Central memory CD8-positive, alpha-beta T cell (primary cell): ENCODE results near the gene ADCY2.

Source experiments
- ATAC-seq: fragments of 150-1000 bp; cut with Tn5 transposase; replicated peaks from 2 replicates; pipeline ENCODE4 v1.10.0; 2022; ENCODE audit warnings: mild to moderate bottlenecking, moderate FRiP score, moderate number of reproducible peaks; ENCODE audit not compliant: poor library complexity, severe bottlenecking; ENCODE audit errors: extremely low read depth
- DNase-seq, 2 donors: peaks; one replicate each; pipeline ENCODE4 v3.0.0; 2021; ENCODE audit warnings: low spot score in 2 of 2
- H3K27ac Mint-ChIP-seq: one replicate; pipeline ENCODE4 v1.8.0; 2022; ENCODE audit warnings: low read depth, mild to moderate bottlenecking, moderate library complexity, mixed read lengths
- H3K27me3 Mint-ChIP-seq: one replicate; pipeline ENCODE4 v1.8.0; 2022; ENCODE audit warnings: mixed read lengths
- H3K36me3 Mint-ChIP-seq: one replicate; pipeline ENCODE4 v1.8.0; 2022; ENCODE audit warnings: mild to moderate bottlenecking, moderate library complexity, mixed read lengths; ENCODE audit not compliant: insufficient read depth
- H3K4me1 Mint-ChIP-seq: one replicate; pipeline ENCODE4 v1.8.0; 2022; ENCODE audit warnings: mixed read lengths
- H3K4me3 Mint-ChIP-seq: one replicate; pipeline ENCODE4 v1.8.0; 2022; ENCODE audit warnings: mild to moderate bottlenecking, moderate library complexity, mixed read lengths
- H3K9me3 Mint-ChIP-seq: one replicate; pipeline ENCODE4 v1.8.0; 2022; ENCODE audit warnings: mixed read lengths

ADCY2 gene

DNA sequence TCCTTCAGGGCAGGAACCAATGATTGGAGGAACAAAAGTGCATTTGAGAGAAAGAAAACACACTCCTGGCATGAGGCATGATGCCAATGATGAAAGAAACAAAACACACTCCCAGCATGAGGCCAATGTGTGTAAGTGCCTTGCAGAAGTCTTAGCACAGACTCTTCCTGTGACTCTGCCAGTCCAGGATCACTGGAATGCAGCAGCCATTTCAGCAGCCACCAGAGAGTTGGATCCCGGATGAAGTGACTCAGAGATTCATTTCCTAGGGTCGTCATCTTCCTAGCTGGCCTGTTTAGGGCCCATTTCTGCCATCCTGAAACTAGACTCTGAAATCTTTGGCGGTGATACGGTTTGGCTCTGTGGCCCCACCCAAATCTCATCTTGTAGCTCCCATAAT lies 242.5 kb downstream of the ADCY2 start:
- Mint-ChIP-seq H3K27ac (no peak overlapping the region), H3K4me1 (no peaks in the 10 kb centered on the region), H3K9me3 (peaks cover 15% of the 10 kb centered on the region), H3K4me3 (no peak overlapping the region), H3K36me3 (no peaks in the 10 kb centered on the region), H3K27me3 (no peaks in the 10 kb centered on the region)
- ATAC-seq, result no peak
- no peak for DNase-seq

DNA sequence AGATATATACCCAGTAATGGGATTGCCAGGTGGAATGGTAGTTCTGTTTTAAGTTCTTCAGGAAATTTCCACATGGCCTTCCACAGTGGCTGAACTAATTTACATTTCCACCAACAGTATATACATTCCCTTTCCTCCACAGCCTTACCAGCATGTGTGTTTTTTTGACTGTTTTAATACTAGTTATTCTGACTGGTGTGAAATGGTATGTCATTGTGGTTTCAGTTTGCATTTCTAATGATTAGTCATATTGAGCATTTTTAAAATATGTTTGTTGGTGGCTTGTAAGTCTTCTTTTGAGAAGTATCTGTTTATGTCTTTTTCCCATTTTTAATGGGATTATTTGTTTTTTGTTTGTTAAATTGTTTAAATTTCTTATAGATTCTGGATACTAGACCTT lies 246.1 kb downstream of the ADCY2 start:
- Mint-ChIP-seq H3K27me3 (no peaks in the 10 kb centered on the region), H3K36me3 (no peaks in the 10 kb centered on the region), H3K4me3 (no peak overlapping the region), H3K9me3 (peaks cover 16% of the 10 kb centered on the region), H3K27ac (no peak overlapping the region), H3K4me1 (no peaks in the 10 kb centered on the region)
- ATAC-seq, result no peak
- no peak for DNase-seq

DNA sequence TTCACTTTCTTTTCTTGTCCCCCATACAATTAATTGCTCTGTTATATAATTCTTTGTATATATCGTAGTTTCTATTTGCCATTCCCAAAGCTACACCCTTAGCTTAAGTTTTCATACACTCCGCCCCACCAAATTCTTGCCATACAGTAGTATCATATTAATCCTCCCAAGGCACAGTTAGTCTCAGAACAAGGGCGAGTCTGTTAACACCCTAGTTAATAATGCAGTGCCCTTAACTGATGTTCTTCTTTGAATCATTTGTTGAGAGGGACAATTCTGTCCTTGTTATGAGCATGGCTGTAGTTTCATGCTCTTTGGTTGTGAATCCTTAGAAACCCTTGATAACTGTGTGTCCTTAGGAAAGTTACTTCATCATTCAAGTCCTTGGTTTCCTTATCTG lies 248.8 kb downstream of the ADCY2 start:
- DNase-seq (no peak), ATAC-seq (no peak)
- no peak overlapping the region for H3K27ac Mint-ChIP-seq
- no peaks in the 10 kb centered on the region for H3K27me3 Mint-ChIP-seq
- H3K4me1 Mint-ChIP-seq, result no peaks in the 10 kb centered on the region
- H3K36me3 Mint-ChIP-seq, result no peaks in the 10 kb centered on the region
- no peak overlapping the region for H3K4me3 Mint-ChIP-seq
- peaks cover 13% of the 10 kb centered on the region for H3K9me3 Mint-ChIP-seq

DNA sequence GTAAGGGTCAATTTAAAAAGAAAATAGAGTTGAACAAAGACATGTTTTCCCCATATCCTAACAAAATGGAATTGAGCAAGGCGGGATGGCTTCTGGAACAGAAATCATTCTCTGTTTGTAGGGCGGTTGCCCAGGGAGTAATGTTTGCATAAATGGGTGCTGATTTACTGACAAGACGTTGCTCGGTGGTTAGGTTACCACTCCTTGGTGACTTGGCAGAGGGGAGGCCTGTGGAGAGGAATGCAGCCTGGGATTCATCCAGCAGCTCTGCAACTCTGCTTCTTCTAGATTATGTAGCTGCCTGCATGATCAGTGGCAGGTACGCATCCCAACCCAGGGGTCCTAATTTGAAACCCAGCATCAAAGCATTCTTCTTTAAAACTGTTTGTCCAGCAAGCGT lies 254.8 kb downstream of the ADCY2 start:
- Mint-ChIP-seq H3K27me3 (no peaks in the 10 kb centered on the region), H3K36me3 (no peaks in the 10 kb centered on the region), H3K4me3 (no peak overlapping the region), H3K4me1 (no peaks in the 10 kb centered on the region), H3K9me3 (peaks cover 12% of the 10 kb centered on the region), H3K27ac (no peak overlapping the region)
- ATAC-seq (no peak), DNase-seq (no peak)

DNA sequence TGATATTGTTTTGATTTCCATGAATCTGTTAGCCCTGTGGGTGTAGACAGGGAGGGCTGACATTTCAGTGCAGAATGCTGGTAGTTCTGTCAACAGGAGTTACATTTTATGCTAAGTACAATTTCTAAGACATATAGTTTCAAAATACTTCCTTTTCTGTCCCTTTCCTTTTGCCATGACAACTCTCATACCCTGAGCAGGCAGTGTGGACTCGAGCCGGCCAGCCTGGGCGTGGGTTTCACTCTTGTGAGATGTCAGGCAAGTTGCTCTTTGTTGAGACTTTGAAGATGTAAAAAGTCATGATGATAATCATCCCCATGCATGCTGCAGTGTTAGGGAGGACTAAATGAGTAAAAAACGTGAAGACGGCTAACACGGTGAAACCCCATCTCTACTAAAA lies 257.1 kb downstream of the ADCY2 start:
- Mint-ChIP-seq H3K4me3 (no peak overlapping the region), H3K4me1 (no peaks in the 10 kb centered on the region), H3K36me3 (no peaks in the 10 kb centered on the region), H3K9me3 (peaks cover 12% of the 10 kb centered on the region), H3K27ac (no peak overlapping the region), H3K27me3 (no peaks in the 10 kb centered on the region)
- ATAC-seq (no peak), DNase-seq (no peak)

DNA sequence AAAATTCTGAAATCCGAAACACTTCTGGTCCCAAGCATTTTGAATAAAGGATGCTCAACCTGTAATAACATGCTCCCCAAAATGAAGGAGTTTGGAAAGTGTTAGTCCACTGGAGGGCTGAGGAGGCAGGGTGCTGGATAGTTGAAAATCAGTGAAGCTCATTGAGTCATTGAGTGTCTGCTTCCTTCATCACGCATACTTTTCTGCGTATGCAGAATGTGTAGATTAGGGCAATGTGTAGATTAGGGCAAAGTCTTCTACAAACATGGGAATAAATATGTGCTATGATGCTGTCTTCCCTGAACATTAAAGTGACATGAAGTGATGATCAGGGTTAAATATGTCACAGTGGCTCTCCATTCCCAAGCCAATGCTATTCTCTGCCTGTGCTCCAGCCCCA lies 261.2 kb downstream of the ADCY2 start:
- Mint-ChIP-seq H3K4me3 (no peak overlapping the region), H3K27me3 (no peaks in the 10 kb centered on the region), H3K9me3 (peaks cover 11% of the 10 kb centered on the region), H3K4me1 (no peaks in the 10 kb centered on the region), H3K27ac (no peak overlapping the region), H3K36me3 (no peaks in the 10 kb centered on the region)
- DNase-seq (no peak), ATAC-seq (no peak)

DNA sequence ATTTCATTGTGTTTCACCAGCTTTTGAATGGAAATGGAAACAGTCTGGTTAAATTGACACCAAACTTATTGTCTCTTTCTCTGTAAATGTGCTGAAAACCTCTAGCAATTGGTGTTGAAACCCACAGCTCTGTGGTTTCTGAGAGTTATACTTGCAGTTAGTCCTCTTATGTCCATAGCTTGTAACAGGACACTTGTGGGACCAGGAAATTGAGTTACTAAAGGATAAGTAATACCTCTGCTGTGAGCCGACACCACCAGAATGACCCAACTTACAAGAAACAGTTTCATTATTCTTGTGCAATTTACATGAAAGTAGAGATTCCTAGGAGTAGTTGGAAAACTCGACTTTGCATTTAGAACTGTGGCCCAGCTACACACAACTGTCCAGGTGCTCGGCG lies 263.5 kb downstream of the ADCY2 start:
- Mint-ChIP-seq H3K27me3 (no peaks in the 10 kb centered on the region), H3K9me3 (peaks cover 6% of the 10 kb centered on the region), H3K4me1 (no peaks in the 10 kb centered on the region), H3K36me3 (no peaks in the 10 kb centered on the region), H3K27ac (no peak overlapping the region), H3K4me3 (no peak overlapping the region)
- ATAC-seq, result no peak
- no peak for DNase-seq

DNA sequence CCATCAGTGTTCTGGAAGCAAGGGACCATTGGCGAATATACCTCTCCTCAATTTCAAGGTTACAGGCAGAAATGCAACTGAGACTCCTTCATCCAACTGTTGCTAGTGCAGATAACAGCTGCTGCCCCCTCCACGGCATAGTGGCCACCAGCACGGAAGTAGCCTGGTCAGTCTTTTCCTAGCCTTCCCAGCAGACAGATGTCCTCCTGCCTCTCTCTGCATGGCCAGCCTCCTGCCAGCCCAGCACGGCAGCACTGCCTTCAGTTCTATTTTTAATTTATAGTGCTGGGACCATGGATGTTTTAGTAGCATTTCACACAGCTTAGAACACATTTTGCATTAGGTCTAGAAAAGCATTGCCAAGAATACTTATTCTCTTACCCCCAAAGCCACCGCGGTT lies 266.4 kb downstream of the ADCY2 start:
- no peak for ATAC-seq
- Mint-ChIP-seq H3K4me3 (no peak overlapping the region), H3K4me1 (no peaks in the 10 kb centered on the region), H3K27ac (no peak overlapping the region), H3K27me3 (no peaks in the 10 kb centered on the region), H3K9me3 (peaks cover 11% of the 10 kb centered on the region), H3K36me3 (no peaks in the 10 kb centered on the region)
- no peak for DNase-seq

DNA sequence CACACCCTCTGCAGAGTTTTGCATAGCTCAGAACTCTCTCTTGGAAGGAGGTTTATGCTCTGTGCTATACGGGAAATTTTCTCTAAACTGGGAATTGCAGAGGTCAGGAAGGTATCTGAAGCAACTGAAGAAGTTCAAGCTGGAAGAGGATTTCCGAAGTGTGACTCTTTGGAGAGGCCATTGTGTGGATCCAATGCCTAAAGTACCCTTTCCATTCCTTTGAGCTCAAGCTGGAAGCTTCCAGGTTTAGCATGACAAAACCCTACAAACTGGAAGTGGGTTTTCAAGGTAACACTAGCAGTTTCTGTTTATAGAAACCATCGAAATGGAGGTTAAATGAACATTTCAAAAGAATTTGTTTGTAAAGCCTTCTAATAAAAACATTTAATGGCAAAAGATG lies 267.9 kb downstream of the ADCY2 start:
- DNase-seq (no peak), ATAC-seq (no peak)
- H3K36me3 Mint-ChIP-seq, result no peaks in the 10 kb centered on the region
- peaks cover 11% of the 10 kb centered on the region for H3K9me3 Mint-ChIP-seq
- H3K27me3 Mint-ChIP-seq, result no peaks in the 10 kb centered on the region
- H3K4me3 Mint-ChIP-seq, result no peak overlapping the region
- no peaks in the 10 kb centered on the region for H3K4me1 Mint-ChIP-seq
- no peak overlapping the region for H3K27ac Mint-ChIP-seq

DNA sequence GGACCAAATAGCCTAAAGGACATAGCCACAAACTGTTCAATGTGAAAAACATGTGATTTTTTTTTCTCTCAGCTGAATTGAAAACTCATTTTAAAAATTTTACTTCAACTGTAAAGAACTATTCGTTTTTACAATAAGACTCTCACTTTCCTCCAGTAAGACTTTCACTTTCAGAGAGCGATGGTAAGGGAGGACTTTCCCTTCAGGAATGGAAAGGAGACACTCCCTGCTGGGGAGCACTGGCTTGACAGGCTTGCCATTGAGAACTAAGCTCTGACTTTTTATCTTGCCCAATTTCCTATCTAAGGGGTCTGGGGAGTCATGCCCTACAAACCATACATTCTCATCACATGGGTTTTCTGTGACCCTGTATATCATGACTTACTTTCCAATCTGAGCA lies 268.3 kb downstream of the ADCY2 start:
- H3K27me3 Mint-ChIP-seq, result no peaks in the 10 kb centered on the region
- H3K36me3 Mint-ChIP-seq, result no peaks in the 10 kb centered on the region
- H3K9me3 Mint-ChIP-seq, result peaks cover 11% of the 10 kb centered on the region
- no peak overlapping the region for H3K27ac Mint-ChIP-seq
- H3K4me1 Mint-ChIP-seq, result no peaks in the 10 kb centered on the region
- H3K4me3 Mint-ChIP-seq, result no peak overlapping the region
- DNase-seq, result no peak
- no peak for ATAC-seq

DNA sequence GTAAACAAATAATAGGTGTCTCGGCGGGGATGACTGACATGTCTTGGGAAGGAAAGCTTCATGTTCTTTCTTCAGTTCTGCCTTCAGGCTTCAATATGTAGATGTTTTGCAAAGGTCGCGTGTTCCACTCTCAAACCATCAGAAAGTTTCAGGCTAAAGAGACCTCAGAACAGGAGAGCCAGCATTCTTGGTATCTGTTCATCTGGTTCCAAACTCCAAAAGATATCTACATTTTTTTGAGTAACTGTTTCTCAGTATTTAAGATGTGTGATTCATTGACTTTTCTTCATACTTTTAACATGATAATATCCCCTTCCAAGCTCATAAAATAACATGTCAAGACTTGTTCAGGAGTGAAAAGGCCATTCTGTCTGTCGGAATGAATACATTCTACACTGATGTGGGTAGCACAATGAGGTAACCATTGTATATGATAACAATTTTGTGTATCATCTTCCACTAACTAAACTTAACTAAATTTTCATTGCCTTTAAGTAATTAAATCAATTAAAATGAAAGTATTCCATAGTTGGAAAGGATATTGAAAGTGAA lies 271.4 kb downstream of the ADCY2 start:
- ATAC-seq (no peak), DNase-seq (no peak)
- Mint-ChIP-seq H3K27ac (no peak overlapping the region), H3K4me3 (no peak overlapping the region), H3K36me3 (no peaks in the 10 kb centered on the region), H3K4me1 (no peaks in the 10 kb centered on the region), H3K9me3 (peaks cover 5% of the 10 kb centered on the region), H3K27me3 (no peaks in the 10 kb centered on the region)

DNA sequence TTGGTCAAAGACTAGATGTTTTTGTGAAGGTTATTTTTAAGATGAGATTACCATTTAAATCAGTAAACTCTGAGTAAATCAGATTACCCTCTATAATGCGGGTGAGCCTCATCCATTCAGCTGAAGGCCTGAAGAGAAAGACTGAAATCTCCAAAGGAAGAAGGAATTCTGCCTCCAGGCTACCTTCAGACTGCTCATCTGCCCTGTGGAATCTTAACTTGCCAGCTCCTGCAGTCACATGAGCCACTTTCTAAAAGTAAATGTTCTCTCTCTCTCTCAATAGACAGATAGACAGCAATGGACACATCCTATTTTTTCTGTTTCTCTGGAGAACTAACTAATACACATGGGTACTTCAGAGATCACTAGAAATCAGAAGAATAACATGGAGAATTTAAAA lies 272.2 kb downstream of the ADCY2 start:
- H3K27ac Mint-ChIP-seq, result no peak overlapping the region
- no peak overlapping the region for H3K4me3 Mint-ChIP-seq
- no peaks in the 10 kb centered on the region for H3K4me1 Mint-ChIP-seq
- no peaks in the 10 kb centered on the region for H3K27me3 Mint-ChIP-seq
- DNase-seq (no peak), ATAC-seq (no peak)
- H3K36me3 Mint-ChIP-seq, result no peaks in the 10 kb centered on the region
- H3K9me3 Mint-ChIP-seq, result peaks cover 5% of the 10 kb centered on the region

DNA sequence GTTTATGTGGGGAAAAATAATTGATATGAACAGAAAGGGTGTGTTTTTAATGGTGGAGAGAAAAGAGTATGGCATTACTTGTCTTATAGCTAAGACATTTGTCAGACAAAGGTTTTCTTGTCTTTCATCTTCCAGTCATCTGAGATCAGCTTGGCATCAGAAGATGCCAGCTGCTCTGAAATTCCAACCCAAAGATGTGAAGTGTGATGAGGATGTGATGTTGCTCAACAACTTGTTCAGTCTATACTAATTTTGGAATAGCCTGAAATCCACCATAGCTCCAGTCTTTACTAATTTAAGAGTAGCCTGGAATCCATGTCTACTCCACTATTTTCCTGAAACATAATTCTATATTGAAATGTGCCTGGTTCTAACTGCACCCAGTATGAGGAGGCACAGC lies 272.7 kb downstream of the ADCY2 start:
- no peak overlapping the region for H3K4me3 Mint-ChIP-seq
- H3K27me3 Mint-ChIP-seq, result no peaks in the 10 kb centered on the region
- ATAC-seq (no peak), DNase-seq (no peak)
- H3K36me3 Mint-ChIP-seq, result no peaks in the 10 kb centered on the region
- H3K9me3 Mint-ChIP-seq, result peaks cover 5% of the 10 kb centered on the region
- H3K4me1 Mint-ChIP-seq, result no peaks in the 10 kb centered on the region
- no peak overlapping the region for H3K27ac Mint-ChIP-seq
